HG02759 (cell line): ENCODE measurements around the gene ANKS1B.
"Not testable (repeated sequence)": the region's sequence is repeated elsewhere in the genome, so short reads cannot be mapped to it uniquely, and the experiment has no call there.

Experiments used
- ATAC-seq: cut with Tn5 transposase; IDR thresholded peaks from one replicate; pipeline ENCODE4 v1.9.1; 2021; ENCODE audit warnings: mild to moderate bottlenecking, moderate library complexity; ENCODE audit not compliant: unreplicated experiment

ANKS1B gene

DNA sequence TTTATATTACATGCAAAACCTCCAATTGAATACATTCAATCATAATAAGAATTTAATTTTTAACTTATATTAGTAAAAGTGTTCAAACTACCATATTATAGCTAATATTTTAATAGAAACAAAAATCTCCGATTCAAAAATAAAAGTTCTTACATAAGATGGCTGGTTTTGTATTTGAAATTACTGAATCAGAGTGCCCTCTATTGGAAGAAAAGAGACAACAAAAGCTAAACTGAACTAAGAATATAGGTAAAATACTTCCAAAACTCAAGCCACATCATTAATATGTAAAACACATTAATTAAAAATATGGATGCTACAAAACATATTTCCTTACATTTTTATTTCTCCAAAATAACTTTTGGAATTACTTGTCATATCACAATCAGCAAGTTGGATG lies 216.9 kb downstream of the ANKS1B start:
- no peak for ATAC-seq

DNA sequence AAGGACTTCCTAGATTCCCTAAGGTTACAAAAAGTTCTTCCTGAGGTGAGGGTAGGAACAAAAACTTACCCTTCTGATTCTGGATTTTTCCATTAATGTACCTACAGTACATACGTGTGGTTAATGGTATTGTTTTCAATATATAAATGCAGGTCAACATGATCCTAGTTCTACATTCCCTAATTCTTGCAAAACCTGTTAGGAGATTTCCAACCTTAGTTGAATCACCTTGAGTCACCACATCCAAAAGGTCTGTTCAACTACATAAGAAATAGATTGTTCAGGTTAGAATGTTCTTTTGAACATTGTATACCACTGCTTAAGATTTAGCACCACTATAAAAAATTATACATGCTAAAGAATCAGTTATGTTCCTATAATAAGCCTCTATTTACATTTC lies 218.3 kb downstream of the ANKS1B start:
- no peak for ATAC-seq

DNA sequence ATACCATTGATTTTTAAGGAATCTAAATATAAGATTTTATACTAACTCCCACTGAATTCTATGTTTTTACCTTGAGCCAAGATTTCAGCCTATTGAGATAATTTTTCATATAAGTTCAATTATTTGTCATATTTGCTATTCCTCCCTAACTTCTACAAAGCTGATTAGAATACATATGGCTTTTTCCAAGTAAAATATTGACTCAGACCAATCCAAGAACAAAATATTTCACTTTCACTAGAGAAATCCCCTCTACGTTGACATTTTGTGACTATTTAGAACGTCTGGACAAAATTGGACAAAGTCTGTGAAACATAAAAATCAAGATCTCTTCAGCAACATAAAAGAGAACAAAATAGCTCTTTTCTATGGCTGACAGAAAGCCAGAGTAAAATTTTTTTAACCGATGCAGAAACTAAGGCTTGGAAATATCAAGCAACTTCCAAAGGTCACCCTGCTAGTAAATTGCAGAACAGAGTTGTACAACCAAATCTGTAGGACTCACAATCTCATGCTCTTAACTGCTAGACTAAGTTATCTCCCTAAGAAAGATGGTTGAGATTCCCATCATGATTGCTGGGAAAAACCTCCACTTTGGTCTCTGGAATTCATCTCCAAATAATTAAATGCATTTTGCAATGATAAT lies 219.1 kb downstream of the ANKS1B start:
- no peak for ATAC-seq

DNA sequence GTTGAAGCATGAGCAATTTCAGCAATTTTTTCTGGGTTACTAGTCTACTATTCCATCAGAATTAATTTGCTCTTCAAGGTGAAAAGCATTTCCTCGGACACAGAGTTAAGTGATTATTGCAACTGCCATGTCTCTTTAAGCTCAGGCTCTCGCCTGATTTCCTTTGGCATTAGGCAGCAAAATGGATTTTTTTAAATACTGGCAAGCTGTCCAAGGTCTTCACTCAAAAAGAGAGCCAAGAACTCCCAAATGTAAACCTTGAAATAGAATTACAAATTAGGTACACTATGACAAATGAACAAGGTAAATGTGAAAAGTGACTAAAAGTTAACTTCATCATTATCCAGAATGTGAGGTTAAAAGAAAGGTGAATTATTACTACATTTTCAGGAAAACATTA lies 225.3 kb downstream of the ANKS1B start:
- no peak for ATAC-seq

DNA sequence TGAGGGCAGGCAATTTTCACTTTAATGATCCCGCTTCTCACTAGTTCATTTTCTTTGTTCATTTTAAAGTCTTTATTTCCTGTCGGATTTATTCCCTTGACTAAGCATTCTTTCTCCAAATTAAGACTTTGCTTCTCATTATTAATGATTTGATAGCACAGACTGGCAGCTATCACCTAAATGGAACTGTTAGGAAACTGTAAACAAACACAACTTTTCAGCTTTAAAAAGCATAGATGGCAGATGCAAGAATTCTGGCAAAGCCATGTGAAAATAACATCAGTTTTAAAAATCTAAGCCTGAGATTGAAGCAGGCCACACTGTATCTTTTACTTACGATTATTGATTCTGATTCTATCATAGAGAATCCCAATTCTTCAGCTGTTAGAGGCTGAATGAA lies 225.7 kb downstream of the ANKS1B start:
- ATAC-seq = no peak

DNA sequence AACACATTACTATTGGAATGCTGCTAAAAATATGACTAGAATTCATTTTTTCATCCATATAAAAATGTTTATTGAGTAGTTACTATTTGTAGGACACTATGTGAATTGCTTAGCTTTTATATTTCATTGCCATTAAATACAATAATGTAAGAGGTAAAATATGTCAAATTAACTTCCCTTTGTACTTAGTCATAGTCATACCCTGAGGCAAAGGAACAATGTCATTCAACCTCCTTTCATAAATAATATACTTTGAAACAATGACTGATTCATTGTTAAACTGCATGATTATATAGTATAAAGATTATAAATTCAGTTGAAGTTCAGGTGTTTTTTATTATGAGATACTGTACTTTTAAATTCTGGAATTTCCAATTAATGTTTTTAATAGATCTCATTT lies 232.0 kb downstream of the ANKS1B start:
- ATAC-seq = no peak

DNA sequence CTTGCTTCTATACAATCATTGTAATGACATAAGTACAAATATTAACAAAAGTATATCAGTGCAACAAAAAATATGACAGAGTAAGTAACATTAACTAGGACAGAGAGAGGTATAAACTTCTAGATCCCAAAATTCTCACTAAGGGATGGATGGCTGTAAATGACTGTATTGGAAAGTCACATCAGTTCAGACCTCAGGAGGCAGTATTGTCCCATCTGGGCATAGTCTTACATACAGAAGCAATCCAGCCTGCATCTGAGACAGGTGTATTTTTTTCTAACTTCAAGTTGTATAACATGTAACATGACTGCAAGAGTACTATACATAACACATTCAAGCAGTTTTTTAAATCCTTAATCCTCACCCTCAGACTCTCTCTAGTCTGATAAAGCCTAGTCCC lies 238.2 kb downstream of the ANKS1B start:
- ATAC-seq = no peak

DNA sequence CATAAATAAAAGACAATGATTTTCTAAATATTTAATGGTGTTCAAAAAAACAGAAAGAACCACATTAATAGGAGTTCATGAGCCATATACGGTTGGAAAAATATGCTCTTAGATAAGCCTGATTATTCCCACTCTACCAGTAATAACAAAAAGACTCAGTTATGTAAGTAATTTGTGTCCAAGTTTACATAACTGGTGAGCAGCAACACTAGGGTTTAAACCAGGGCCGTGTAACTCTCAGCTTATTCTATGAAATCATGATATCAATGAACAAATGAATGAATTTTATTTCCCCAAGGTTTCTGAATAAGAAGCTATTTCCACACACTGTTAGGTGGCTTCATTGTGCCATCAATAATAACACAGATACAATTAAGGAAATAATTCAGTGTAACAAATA lies 238.8 kb downstream of the ANKS1B start:
- ATAC-seq = no peak

DNA sequence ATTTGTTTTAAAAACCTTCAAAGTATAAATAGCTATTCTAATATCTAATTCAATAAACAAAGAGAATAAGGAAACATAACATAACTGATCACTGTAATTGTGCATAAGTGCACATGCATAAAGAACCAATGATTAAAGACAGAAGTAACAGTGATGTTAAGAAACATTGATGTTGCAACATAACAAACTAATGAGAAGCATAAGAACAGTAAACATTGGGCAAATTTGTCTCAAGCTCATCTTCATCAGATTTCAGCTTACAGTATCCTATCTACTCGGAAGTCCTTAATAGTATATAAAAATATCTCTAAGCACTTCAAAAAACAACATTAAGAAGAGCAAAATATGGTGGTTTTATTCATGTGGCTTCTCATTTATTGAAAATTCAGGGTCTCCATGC lies 239.6 kb downstream of the ANKS1B start:
- ATAC-seq = no peak

DNA sequence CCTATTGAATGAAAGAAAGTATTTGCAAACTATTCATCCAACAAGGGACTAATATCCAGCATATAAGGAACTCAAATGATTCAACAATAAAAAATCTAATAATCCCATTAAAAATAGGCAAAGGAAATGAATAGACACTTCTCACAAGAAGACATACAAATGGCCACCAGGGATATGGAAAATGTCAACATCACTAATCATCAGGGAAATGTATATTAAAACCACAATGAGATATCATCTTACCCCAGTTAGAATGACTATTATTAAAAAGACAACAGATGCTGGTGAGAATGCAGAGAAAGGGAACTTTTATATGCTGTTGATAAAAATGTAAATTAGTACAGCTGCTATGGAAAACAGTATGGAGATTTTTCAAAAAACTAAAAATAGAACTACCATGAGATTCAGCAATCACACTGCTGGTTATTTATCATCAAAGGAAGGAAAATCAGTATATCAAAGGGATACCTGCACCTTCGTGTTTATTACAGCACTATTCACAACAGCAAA lies 247.9 kb downstream of the ANKS1B start:
- no peak for ATAC-seq

DNA sequence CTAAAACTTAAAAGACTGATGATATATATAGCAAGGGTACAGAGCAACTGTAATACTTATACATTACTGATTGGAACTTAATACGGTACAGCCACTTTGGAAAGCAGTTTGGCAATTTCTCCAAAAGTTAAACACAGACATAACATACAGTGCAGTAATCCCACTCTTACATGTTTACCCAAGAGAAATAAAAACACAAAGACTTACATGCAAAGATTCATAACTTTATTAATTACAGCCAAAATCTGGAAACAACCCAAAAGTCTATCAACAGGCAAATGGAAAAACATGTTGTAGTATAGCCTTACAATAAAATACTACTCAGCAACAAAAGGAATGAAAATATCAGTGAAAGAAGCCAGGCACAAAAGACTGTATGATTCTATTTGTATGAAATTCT lies 252.6 kb downstream of the ANKS1B start:
- ATAC-seq = no peak

DNA sequence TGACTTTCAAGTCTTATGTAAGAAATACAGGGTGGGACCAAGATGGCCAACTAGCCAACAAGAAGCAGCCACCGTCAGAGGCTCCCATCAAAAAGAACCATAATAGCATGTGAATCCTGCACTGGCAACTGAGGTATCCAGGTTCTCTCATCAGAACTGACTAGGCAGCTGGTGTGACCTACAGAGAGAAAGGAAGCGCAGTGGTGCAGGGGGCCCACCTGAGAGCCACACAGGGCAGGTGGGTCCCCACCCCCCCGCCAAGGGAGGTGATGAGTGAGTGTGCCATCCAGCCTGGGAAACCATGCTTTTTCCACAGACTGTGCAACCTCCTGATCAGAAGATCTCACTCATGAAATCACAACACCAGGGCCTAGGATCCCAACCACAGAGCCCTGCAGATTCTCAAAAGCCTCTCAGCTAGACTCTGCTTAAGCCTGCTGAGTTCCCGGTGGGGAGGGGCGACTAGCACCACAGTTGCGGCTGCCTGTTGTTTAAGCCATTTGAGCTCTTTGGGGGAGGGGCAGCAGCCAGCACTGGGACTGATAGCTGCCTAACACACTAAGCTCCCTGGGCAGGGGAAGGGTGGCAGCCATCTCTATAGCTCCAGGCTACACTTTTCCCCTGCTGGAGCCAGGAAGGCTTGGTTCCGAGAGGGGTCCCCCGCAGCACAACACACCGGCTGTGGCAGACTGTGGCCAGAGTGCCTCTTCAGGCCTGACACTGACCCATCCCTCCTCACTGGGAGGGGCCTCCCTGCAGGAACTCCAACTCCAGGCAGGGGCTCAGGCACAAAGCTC lies 261.8 kb downstream of the ANKS1B start:
- ATAC-seq = no peak

DNA sequence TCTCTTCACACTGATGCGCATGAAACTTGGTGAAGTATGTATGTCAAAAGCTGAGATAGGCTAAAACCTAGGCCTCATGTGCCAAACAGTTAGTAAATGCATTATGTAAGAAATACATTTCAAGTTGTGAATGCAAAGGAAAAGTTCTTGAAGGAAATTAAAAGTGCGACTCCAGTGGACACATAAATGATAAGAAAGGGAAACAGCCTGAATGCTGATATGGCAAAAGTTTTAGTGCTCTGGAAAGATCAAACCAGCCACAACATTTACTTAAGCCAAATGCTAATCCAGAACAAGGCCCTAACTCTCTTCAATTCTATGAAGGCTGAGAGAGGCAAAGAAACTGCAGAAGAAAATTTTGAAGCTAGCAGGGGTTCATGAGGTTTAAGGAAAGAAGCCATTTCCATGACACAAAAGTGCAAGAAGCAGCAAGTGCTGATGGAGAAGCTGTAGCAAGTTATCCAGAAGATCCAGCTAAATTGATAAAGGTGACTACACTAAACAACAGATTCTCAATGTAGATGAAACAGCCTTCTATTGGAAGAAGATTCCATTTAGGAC lies 262.9 kb downstream of the ANKS1B start:
- ATAC-seq = no peak

DNA sequence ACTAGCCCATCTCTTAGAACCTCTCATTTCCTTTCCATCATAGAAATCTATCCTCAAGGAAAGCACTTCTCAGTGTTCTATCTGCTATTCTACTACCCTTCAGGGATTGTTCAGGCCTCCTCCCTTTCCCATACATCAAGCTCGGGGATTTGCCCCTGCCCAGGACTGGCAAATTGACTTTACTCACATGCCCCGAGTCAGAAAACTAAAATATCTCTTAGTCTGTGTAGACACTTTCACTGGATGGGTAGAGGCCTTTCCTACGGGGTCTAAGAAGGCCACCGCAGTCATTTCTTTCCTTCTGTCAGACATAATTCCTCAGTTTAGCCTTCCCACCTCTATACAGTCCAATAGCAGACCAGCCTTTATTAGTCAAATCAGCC lies 264.7 kb downstream of the ANKS1B start:
- ATAC-seq = not testable (repeated sequence)

DNA sequence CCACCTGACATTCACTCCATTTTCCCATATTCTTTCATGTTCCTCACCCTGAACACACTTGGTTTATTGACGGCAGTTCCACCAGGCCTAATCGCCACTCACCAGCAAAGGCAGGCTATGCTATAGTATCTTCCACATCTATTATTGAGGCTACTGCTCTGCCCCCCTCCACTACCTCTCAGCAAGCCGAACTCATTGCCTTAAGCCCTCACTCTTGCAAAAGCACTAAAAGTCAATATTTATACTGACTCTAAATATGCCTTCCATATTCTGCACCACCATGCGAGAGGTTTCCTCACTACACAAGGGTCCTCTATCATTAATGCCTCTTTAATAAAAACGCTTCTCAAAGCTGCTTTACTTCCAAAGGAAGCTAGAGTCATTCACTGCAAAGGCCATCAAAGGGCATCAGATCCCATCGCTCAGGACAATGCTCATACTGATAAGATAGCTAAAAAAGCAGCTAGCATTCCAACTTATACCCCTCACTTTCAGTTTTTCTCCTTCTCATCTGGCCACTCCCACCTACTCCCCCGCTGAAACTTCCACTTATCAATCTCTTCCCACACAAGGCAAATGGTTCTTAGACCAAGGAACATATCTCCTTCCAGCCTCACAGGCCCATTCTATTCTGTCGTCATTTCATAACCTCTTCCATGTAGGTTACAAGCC lies 265.2 kb downstream of the ANKS1B start:
- ATAC-seq = not testable (repeated sequence)

DNA sequence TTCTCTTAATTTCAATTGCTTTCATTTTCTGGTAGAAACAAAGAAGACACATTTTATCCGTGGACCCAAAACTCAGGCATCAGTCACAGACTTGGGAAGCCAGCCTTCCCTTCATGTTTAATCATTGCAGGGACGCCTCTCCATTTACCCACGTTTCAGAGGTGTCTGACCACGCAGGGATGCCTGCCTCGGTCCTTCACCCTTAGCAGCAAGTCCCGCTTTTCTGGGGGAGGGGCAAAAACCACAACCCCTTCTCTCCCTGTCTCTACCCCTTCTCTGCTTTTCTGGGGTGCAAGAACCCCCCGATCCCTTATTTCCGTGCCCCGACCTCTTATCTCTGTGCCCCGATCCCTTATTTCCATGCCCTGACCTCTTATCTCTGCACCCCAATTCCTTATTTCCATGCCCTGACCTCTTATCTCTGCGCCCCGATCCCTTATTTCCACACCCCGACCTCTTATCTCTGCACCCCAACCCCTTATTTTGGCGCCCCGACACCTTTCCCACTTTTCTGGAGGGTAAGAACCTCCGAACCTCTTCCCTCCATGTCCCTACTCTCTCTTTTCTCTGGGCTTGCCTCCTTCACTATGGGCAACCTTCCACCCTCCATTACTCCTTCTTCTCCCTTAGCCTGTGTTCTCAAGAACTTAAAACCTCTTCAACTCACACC lies 268.8 kb downstream of the ANKS1B start:
- ATAC-seq = not testable (repeated sequence)

DNA sequence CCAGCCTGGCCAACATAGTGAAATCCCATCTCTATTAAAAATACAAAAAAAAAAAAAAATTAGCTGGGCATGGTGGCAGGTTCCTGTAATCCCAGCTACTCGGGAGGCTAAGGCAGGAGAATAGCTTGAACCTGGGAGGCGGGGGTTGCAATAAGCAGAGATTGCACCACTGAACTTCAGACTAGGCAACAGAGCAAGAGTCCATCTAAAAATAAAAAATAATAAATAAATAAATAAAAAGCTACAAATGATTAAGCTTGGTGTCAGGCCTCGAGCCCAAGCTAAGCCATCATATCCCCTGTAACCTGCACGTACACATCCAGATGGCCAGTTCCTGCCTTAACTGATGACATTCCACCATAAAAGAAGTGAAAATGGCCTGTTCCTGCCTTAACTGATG lies 269.8 kb downstream of the ANKS1B start:
- not testable (repeated sequence) for ATAC-seq

DNA sequence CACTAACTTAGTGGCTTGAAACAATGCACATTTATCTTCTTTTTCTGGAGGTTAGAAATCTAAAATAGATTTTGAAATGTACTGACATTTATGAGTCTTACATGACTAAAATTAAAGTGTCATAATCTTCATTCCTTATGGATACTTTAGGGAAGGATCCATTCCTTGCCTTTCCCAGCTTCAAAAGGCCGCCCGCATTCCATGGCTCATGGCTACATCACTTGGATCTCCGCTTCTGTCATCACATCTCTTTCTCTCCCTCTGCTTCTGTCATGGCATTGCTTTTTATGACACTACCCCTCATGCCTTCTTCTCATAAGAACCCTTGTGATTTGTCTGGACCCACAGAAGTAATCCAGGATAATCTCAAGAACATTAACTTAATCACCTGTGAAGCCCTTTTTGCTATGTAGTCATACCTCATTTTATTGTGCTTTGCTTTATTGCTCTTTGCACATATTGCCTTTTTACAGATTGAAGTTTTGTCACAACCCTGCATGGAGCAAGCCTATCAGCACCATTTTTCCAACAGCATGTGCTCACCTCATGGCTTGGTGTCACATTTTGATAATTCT lies 270.7 kb downstream of the ANKS1B start:
- ATAC-seq = no peak

DNA sequence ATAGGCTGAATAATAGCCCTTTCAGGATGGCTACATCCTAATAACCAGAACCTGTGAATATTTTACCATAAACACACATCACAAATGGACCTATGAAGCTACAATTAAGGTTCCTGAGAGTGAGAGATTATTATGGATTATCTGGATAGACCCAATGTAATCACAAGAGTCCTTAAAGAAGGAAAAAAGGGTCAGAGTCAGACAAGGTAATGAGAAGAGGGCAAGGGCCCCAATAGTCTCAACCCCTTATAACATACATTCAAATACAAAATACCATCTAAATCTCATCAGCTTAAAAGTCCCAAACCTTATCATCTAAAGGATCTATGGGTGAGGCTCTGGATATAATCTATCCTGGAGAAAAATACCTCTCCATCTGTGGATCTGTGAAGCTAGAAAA lies 272.5 kb downstream of the ANKS1B start:
- no peak for ATAC-seq

DNA sequence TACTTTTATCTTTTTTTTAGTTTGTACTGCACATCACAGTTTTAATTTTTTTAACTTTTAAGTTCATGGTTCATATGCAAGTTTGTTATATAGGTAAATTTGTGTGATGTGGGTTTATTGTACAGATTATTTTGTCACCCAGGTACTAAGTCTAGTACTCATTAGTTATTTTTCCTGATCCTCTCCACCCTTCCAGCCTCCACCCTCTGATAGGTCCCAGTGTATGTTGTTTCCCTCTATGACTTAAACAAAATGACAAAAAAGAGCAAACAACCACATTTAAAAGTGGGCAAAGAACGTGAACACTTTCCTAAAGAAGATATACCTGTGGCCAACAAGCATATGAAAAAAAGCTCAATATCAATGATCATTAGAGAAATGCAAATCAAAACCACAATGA lies 273.5 kb downstream of the ANKS1B start:
- ATAC-seq = no peak

DNA sequence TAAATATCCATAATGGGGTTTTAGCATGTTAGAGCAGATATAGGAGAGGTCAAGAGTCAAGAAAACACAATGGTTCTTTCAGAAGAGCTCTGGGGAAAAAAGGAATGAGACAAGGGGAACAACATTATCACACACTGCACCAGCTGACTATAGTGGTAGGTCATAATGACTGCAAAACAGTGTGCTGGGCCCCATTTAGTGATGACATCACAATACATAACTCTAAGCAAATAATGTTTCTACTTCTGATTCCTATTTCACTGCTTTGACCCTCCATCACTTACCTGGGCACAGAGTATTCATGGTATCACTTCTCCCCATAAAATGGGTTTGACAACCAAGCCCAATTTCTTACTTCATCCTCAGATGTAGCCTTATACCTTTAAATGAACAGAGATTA lies 275.1 kb downstream of the ANKS1B start:
- no peak for ATAC-seq
